COLO829 (cell line): ENCODE measurements around the gene D2HGDH.

Source experiments
- DNase-seq: peaks from one replicate; pipeline ENCODE4 v3.0.0; 2012; ENCODE audit warnings: low spot score

D2HGDH gene

GRCh38 chr2:241734467-241735208 lies at the start of gene D2HGDH:
D2HGDH (plus strand) TSS chr2:241734630; CDS start chr2:241735225, 595 bp downstream.
- peak; percentile 79 for DNase-seq

DNA sequence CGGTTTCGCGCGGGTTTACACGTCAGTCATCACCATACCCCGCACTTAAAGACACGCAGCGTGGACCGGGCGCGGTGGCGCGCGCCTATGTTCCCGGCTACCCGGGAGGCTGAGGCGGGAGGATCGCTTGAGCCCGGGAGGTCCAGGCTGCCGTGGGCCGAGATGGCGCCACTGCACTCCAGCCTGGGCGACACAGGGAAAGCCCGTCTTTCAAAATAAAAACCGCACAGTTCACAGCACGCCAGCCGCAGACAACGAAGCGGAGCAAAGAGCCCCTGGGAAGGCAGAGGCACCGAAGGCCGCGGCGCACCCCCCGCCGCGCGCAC lies 48.1 kb upstream of the D2HGDH start:
- no peak for DNase-seq

DNA sequence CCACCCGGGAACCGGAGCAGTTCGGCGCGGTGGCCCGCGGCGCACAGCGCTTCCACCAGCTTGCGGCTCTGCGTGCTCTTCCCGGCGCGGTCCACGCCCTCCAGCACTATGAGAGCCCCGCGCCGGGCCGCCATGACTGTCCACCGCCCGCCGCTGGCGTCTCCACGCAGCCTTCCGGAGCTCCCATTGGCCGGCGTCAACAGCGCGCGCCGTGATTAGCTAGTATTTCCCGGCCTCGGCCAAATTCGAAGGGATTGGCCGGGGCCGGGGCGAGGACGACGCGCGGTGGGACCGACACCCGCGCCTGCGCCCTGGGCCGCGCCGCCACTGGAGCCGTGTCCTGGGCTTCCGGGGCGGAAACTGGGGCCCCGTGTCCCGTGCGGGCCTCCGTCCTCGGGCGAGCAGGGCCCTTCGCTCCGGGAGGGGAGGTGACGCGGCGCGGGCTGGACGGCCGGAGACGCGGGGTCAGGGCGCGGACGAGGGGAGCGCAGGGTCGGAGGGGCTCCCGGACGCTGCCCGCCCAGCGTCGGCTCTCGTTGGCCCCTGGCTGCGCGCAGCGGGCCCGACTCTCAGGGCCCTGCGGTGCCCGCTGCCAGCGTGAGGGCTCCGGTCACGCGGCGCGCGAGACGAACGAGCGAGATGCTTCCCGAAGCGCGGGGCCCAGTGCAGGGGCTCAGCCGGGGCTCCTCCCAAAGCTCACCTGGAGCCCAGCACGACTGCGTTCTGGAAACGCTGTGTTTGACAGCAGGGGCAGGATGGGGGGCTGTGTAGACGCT lies 47.6 kb upstream of the D2HGDH start, which contains the start of gene DTYMK:
TSS of gene DTYMK (minus strand) at position 166 of the 776 bp plus-strand sequence. CDS start at position 134, 32 bp downstream.
- DNase-seq = peak; percentile 98

- no peak for DNase-seq
Observed at GRCh38 chr2:241689306-241689705, 45.1 kb upstream of the D2HGDH start.

GRCh38 chr2:241690202-241690717 lies 44.2 kb upstream of the D2HGDH start:
- DNase-seq = no peak

- no peak for DNase-seq
Observed at GRCh38 chr2:241692448-241692847, 42.0 kb upstream of the D2HGDH start.

GRCh38 chr2:241695651-241696050 lies 38.8 kb upstream of the D2HGDH start:
- DNase-seq = no peak

GRCh38 chr2:241701149-241701398 lies 33.4 kb upstream of the D2HGDH start:
- DNase-seq = no peak

DNA sequence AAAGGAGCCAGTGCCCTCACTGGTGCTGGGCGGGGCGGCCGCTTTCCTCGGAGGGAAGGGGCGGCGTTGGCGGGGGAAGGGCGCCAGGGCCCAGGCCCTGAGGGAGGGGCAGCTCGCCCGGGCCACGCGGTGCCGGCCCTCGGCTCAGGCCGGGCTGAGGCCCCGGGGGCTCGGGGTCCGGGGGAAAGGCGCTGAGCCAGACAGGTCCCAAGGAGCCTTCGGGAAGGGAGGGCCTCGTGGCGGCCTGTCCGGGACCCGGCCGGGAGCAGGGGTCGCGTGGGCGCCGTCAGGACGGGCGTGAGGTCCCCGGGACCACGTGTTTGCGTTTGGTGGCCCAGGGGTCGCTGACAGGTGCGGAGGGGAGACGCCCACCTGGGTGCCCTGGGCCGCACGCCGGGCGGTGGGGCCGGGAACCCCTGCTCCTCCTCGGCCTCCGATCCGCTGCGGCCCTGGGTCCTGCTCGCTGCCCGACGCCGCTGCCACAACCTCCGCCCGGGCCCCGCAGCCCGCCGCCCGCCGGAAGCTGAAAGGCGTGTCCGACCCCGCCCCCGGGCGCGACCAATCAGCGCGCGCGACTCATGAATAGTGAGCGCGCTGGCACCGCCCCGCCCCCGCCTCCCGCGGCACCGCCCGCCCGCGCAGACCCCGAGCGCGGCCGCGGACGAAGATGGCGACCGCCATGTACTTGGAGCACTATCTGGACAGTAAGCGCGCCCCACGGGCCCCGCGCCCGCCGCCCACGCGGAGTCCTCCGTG lies 32.9 kb upstream of the D2HGDH start, which contains the start of gene ING5:
TSS of gene ING5 (plus strand) at position 641 of the 756 bp plus-strand sequence. CDS start at position 668, 27 bp downstream.
- peak; percentile 77 for DNase-seq

- peak; percentile 77 for DNase-seq
Observed at GRCh38 chr2:241702155-241703031, 32.0 kb upstream of the D2HGDH start.

- peak; percentile 20 for DNase-seq
Observed at GRCh38 chr2:241703032-241703604, 31.3 kb upstream of the D2HGDH start.

DNA sequence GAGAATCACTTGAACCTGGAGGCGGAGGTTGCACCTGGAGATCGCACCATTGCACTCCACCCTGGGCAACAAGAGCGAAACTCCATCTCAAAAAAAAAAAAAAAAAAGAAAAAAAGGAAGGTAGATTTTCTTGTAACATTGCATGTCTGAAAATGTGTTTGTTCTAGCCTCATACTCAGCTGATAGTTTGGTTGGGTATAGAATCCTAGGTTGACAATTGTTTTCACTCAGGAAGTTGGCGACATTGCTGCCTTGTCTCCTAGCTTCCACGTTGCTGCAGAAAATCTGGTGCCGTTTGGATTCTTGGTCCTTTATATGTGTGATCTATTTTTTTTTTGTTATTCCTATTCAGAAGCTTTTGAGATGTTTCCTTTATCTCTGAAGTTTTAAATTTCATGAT lies 27.9 kb upstream of the D2HGDH start:
- no peak for DNase-seq

GRCh38 chr2:241708879-241709278 lies 25.6 kb upstream of the D2HGDH start:
- no peak for DNase-seq

DNA sequence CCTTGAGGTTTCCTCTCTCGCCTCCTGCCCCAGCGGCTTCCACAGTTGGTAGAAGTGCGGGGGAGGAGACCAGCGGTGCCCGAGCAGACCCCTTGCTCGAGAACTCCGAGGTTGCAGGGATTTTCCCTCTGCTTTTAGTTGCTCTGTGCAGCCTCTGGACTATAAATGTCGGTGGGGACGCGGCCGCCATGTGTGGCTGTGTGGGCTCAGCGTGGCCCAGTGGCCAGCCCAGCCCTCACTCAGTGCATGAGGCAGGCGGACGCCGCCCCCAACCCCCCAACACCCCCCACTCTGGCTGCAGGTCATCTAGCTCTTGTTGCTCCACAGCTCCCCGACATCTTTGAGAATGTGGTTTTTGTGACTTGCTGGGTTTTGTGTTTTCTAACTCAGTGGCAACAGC lies 15.3 kb upstream of the D2HGDH start:
- no peak for DNase-seq

GRCh38 chr2:241720099-241720498 lies 14.3 kb upstream of the D2HGDH start:
- no peak for DNase-seq

GRCh38 chr2:241720560-241720959 lies 13.9 kb upstream of the D2HGDH start:
- no peak for DNase-seq

GRCh38 chr2:241721852-241722251 lies 12.6 kb upstream of the D2HGDH start:
- DNase-seq = no peak

DNA sequence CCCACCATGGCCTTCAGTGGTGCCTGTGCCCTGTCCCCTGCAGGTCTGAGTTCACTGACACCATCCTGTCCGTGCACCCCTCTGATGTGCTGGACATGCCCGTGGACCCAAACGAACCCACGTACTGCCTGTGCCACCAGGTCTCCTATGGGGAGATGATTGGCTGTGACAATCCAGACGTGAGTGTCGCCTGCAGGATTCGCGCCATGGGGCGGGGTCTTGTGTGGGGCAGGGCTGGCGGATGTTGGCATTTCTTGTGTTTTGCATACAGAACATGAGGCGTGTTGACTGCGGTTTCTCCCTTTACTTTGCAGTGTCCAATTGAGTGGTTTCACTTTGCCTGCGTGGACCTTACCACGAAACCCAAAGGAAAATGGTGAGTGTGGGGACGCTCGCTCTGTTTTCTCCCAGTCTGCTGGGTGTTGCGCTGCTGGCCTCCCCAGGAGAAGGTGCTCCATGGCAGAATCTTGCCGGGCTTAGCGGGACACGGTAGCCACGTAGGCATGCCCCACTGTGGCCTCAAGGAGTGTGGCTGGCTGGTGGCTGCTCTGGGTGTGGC lies 11.5 kb upstream of the D2HGDH start:
- DNase-seq = no peak

GRCh38 chr2:241724259-241724974 lies 10.0 kb upstream of the D2HGDH start:
- no peak for DNase-seq
